HepG2 (cell line): ENCODE results near the gene ERC1. TPM values are rescaled to one million over a fixed set of nuclear protein-coding genes. Genes with fewer than 3 reads are reported as not detected.

ENCODE experiments used
- ATAC-seq: fragments of 200-7000 bp; cut with Tn5 transposase; 3 replicates; pipeline ENCODE4 v1.9.1; 2020; ENCODE audit warnings: mild to moderate bottlenecking, moderate library complexity
- BruUV-seq: library from RNA; stranded (reverse); fragments of 400-500 nt; replicated peaks from 2 replicates; lab custom pipeline; 2021; lab: Mats Ljungman, UMichigan
- CTCF ChIA-PET: fragments of 300-600 bp; formaldehyde crosslinking; extraction: SDS; loops from one replicate; lab custom pipeline; 2021; ENCODE audit warnings: low total read pairs, inconsistent platforms, low intra/inter-chr PET ratio; lab: Yijun Ruan, JAX
- POLR2A ChIA-PET: fragments of 350-600 bp; sonication (Branson Sonifier 250); formaldehyde crosslinking; loops from one replicate; lab custom pipeline; 2020; ENCODE audit warnings: antibody characterized with exemption, inconsistent platforms; lab: Yijun Ruan, JAX
- DNase-seq: peaks from one replicate; pipeline ENCODE4 v3.0.0-alpha.2; 2015; ENCODE audit warnings: low spot score
- FAIRE-seq: peaks from 3 replicates; lab custom pipeline; 2011; peaks lifted over from hg19 to GRCh38; lab: Jason Lieb, UNC
- H2AFZ ChIP-seq: one replicate; pipeline ENCODE4 v1.6.1; 2011; ENCODE audit warnings: low read length, inconsistent platforms
- H3K27ac ChIP-seq: fragments of 300-600 bp; 3 replicates; pipeline ENCODE4 v1.8.0; 2011; ENCODE audit warnings: mixed run types, mild to moderate bottlenecking, mixed read lengths, low read length, inconsistent platforms; ENCODE audit not compliant: insufficient read depth; ENCODE audit errors: extremely low read length
- H3K27me3 ChIP-seq, 2 experiments: fragments of 200-600 bp in 1 of 2; 2 replicates in 1 of 2; 3 replicates in 1 of 2; pipeline versions ENCODE4 v1.6.0 to v1.8.0; 2011; ENCODE audit warnings: low read length in 2 of 2, mild to moderate bottlenecking in 2 of 2, moderate library complexity in 2 of 2, inconsistent platforms in 1 of 2; ENCODE audit not compliant: insufficient read depth in 2 of 2, control insufficient read depth in 1 of 2
- H3K36me3 ChIP-seq, 2 experiments: fragments of 200-600 bp in 1 of 2; replicated peaks in 1 of 2; 2 replicates in 1 of 2; 3 replicates in 1 of 2; pipeline versions ENCODE4 v1.5.1 to v1.8.0; 2011; ENCODE audit warnings: low read length in 2 of 2, inconsistent platforms in 1 of 2; ENCODE audit not compliant: insufficient read depth in 2 of 2, control insufficient read depth in 1 of 2
- H3K4me1 ChIP-seq: 2 replicates; pipeline ENCODE4 v1.5.1; 2012; ENCODE audit warnings: low read length, inconsistent platforms; ENCODE audit not compliant: insufficient read depth
- H3K4me2 ChIP-seq: 2 replicates; pipeline ENCODE4 v1.6.0; 2011; ENCODE audit warnings: low read depth, low read length, inconsistent platforms
- H3K4me3 ChIP-seq, 3 experiments: fragments of 200-600 bp in 1 of 3; sonication (generic), shearing (Covaris generic) in 1 of 3; replicated peaks in 1 of 3; 2 replicates each; pipeline ENCODE4 v1.5.1; 2011 to 2016; ENCODE audit warnings: low read length in 3 of 3, inconsistent platforms in 2 of 3, low read depth in 2 of 3, mild to moderate bottlenecking in 2 of 3, control low read depth in 1 of 3, mixed read lengths in 1 of 3; ENCODE audit not compliant: insufficient read depth in 1 of 3
- H3K79me2 ChIP-seq: one replicate; pipeline ENCODE4 v1.6.1; 2011; ENCODE audit warnings: low read length, inconsistent platforms; ENCODE audit not compliant: insufficient read depth
- H3K9ac ChIP-seq: 2 replicates; pipeline ENCODE4 v1.6.0; 2011; ENCODE audit warnings: mild to moderate bottlenecking, low read depth, low read length, inconsistent platforms; ENCODE audit not compliant: insufficient read depth
- H3K9me3 ChIP-seq: 2 replicates; pipeline ENCODE4 v1.5.1; 2012; ENCODE audit warnings: mild to moderate bottlenecking, low read length
- H4K20me1 ChIP-seq: 2 replicates; pipeline ENCODE4 v1.6.0; 2011; ENCODE audit warnings: inconsistent platforms, mild to moderate bottlenecking, low read length, moderate library complexity; ENCODE audit not compliant: insufficient read depth
- PCBP2 ChIP-seq: fragments of 200-400 bp; formaldehyde crosslinking; optimal IDR thresholded peaks from 2 replicates; pipeline ENCODE3; 2018; ENCODE audit warnings: low read length, low read depth; ENCODE audit not compliant: poor library complexity, severe bottlenecking
- TAF1 ChIP-seq: sonication (generic); formaldehyde crosslinking; IDR thresholded peaks from 2 replicates; pipeline ENCODE4 v1.4.0; 2020; ENCODE audit warnings: missing genetic modification reagents
- XRCC5 ChIP-seq: fragments of 200-400 bp; formaldehyde crosslinking; optimal IDR thresholded peaks from 2 replicates; pipeline ENCODE3; 2017; ENCODE audit warnings: mild to moderate bottlenecking, low read length
- ZNF124 ChIP-seq: sonication (generic); formaldehyde crosslinking; IDR thresholded peaks from 2 replicates; pipeline ENCODE4 v1.4.0; 2020; ENCODE audit warnings: missing genetic modification reagents
- ZNF280D ChIP-seq: sonication (generic); formaldehyde crosslinking; IDR thresholded peaks from 2 replicates; pipeline ENCODE4 v1.5.1; 2020; ENCODE audit warnings: mild to moderate bottlenecking, missing genetic modification reagents
- ZNF569 ChIP-seq: sonication (generic); formaldehyde crosslinking; IDR thresholded peaks from 2 replicates; pipeline ENCODE4 v1.5.0; 2020; ENCODE audit warnings: mild to moderate bottlenecking, missing genetic modification reagents, moderate library complexity, borderline replicate concordance
- WGBS: methylation state at CpG from one replicate; pipeline ENCODE4 v1.1.6; 2017; ENCODE audit warnings: low lambda C conversion rate; 5-methylcytosine and 5-hydroxymethylcytosine counted together
- in situ Hi-C: cut with HindIII; loops from 2 replicates; pipeline ENCODE4 v1.10.0; 2017; ENCODE audit warnings: low pct_unique_long_range_greater_than_20kb; ENCODE audit not compliant: extremely low pct_ligation_motif_present
- intact Hi-C: fragments of 100-400 bp; cut with micrococcal nuclease; formaldehyde crosslinking; loops from one replicate; pipeline ENCODE4 v1.10.0; 2022; ENCODE audit not compliant: unreplicated experiment
- polyA plus RNA-seq, 8 experiments: library from polyadenylated mRNA; depleted of rRNA in 3 of 8; stranded (reverse) in 7 of 8; unstranded in 1 of 8; fragments of >200 nt; fragmentation: Illumina TruSeq in 4 of 8; extraction: Trizol in 4 of 8; gene quantifications; 2 replicates each; pipeline versions ENCODE4 v1.2.1 to v1.2.3, GENCODE V29; 2011 to 2016; ENCODE audit warnings: low read depth in 4 of 8, missing spikeins in 1 of 8, mixed read lengths in 1 of 8; ENCODE audit not compliant: insufficient read depth in 1 of 8
- total RNA-seq, 5 experiments: library from RNA; depleted of rRNA; stranded (reverse); fragments of >200 nt; fragmentation: Illumina TruSeq; extraction: Trizol; gene quantifications; 2 replicates each; pipeline ENCODE4 v1.2.3, GENCODE V29; 2016; ENCODE audit warnings: low read depth in 1 of 5

ERC1 gene
- total and polyA plus RNA-seq, 2 of the 13 experiments (the other 11 are each of a cell fraction or from before 2014, with no cell fraction given): 6.1 to 12.4 TPM

DNA sequence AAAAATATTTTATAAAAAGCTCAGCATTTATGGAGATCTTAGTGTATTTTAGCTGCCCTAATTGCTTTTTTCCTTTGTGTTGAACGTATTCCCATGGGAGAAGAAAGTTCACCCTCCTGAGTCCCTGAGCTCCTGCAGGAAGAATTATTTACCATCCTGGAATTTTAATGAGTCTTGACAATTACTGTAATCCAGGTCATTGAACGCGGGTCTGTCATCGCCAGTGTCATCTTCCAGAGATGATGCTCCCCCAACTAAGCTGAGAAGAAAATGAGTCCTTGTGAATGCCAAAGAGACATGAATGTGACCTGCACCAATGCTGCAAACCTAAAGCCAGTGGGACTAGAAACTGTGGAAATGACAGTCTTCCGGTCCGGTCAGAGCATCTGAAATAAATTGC, 473.9 kb downstream of the ERC1 start:
- in situ Hi-C loops (no loop called here), intact Hi-C loops (no loop called here)
- Histone ChIP-seq H3K27ac (no peak overlapping the region), H4K20me1 (no peaks in the 10 kb centered on the region), H3K4me3 (no peak overlapping the region), H3K9me3 (no peaks in the 10 kb centered on the region), H3K4me2 (no peak overlapping the region), H3K4me1 (no peaks in the 10 kb centered on the region), H3K27me3 (no peaks in the 10 kb centered on the region), H2AFZ (no peak overlapping the region), H3K79me2 (no peaks in the 10 kb centered on the region), H3K9ac (no peak overlapping the region), H3K36me3 (no peaks in the 10 kb centered on the region)
- TF ChIP-seq XRCC5: no peak
- no peak for TF ChIP-seq TAF1
- TF ChIP-seq ZNF124: no peak
- TF ChIP-seq ZNF569 (CRISPR knock-in tag): no peak
- TF ChIP-seq PCBP2: no peak
- BruUV-seq: no TSS peak
- 97% methylated on average over 6 of the region's 6 CpGs for WGBS
- DNase-seq (no peak), ATAC-seq (no peak), FAIRE-seq (no peak)
- ChIA-PET POLR2A (no interaction called here), CTCF (no interaction called here)

- Histone ChIP-seq H2AFZ (no peak overlapping the region), H3K9me3 (no peaks in the 10 kb centered on the region), H3K36me3 (no peaks in the 10 kb centered on the region), H4K20me1 (no peaks in the 10 kb centered on the region), H3K79me2 (no peaks in the 10 kb centered on the region), H3K4me1 (no peaks in the 10 kb centered on the region), H3K4me3 (no peak overlapping the region), H3K9ac (no peak overlapping the region), H3K4me2 (no peak overlapping the region), H3K27ac (no peak overlapping the region), H3K27me3 (no peaks in the 10 kb centered on the region)
- DNase-seq (no peak), ATAC-seq (no peak), FAIRE-seq (no peak)
- WGBS: 96% methylated on average over 11 of the region's 11 CpGs
- TF ChIP-seq ZNF280D (CRISPR knock-in tag): no peak
- no TSS peak for BruUV-seq
- POLR2A ChIA-PET: no interaction called here
- in situ Hi-C loops: no loop called here
- CTCF ChIA-PET: no interaction called here
- intact Hi-C loops: no loop called here
Measured at GRCh38 chr12:1465990-1466389, 475.0 kb downstream of the ERC1 start.
